NCI-H345 treated with DMSO at 0.1 percent for 48 hours (cell line): ENCODE measurements around the gene LHFPL6.
A peak's percentile ranks its signal among the peaks of the same experiment; 100 is the strongest.

Experiments used
- DNase-seq: peaks from one replicate; lab custom pipeline; 2025; ENCODE audit not compliant: unreplicated experiment; lab: John Stamatoyannopoulos, UW

The LHFPL6 gene

DNA sequence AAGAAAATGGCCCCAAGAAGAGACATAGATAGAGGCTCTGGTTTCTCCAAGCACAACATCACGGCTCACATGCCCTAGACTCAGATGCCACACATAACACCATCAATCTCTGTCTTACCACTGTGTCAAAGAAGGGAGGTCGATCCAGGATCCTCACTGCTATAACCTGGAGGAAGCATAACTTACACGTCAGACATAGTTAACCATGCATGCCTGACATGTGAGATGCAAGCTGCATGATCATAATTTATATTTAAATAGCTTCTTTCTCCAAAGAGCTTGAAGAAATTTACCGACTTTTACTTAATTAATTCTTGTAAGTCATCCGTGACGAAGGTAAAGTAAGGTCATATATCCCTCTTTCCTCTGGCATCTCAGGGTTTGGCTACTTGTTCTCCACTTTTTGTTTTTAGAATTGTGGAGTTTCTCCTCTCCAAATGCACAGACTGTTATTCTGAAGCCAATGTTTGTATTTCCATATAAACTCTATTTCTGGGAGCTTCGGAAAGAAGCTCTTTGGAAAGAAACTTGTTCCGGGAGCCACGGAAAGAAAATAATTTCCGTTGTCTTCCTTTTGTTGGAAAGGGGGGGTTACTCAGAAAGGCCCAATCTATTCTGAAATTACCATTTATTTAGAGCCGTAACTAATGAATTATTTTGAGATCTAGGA lies 205.6 kb downstream of the LHFPL6 start:
- no peak for DNase-seq

DNA sequence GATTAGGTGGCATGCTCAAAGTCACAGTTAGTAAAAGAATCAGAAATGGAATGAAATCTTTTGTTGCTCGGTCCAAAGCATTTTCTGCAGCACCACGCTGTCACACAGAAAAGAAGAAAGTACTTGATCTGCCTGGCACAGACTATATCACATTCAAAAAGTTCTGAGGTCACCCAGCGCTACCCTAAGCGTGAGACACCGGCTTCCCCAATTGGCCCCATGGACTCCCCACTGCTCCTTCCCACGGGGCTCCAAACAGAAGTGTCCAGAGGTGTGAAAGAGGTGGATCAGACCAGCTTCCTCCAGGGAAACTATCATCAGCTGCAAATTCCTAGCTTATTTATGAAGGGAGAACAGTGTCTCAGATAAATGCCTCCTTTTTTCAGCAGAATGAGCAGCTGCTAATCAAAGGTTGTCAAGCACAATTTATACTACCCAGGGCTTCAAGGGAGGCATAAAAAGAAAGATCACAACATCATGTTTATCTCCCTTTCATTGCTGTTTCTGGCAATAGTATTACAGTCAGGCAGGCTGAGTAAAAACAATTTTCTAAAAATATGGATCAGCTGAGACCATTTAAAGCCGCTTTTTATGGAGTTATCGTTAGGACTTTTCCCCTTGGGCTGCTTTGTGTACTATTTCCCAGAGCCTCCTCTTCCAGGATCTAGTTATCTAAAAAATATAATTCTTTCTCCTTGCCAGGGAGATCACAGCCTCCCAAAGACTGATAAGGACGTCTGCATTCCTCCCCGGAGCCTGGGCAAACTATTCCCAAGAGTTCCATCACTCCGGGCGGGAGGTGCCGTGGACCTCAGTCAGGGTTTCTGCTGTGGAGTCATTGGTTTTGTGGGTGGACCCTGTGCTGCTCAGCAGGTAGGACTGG lies 208.0 kb downstream of the LHFPL6 start:
- no peak for DNase-seq

DNA sequence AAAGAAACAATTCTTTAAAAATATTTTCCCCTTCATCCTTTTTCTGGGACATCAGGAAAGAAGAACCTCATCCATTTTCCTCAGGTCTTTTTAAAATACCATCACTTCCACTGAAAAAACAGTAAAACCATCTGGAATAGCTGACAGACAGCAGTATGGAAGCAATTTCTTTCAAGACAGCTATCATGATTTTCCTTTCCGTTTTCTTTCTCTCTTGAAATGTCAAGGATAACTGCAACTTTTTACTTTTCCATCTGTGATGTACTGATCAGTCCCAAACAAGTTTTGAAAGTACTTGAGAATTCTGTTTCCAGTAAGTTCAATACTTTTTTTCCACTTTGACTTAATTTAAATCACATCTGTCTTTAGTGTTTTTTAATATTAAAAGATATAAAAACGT lies 211.2 kb downstream of the LHFPL6 start:
- DNase-seq, result no peak

DNA sequence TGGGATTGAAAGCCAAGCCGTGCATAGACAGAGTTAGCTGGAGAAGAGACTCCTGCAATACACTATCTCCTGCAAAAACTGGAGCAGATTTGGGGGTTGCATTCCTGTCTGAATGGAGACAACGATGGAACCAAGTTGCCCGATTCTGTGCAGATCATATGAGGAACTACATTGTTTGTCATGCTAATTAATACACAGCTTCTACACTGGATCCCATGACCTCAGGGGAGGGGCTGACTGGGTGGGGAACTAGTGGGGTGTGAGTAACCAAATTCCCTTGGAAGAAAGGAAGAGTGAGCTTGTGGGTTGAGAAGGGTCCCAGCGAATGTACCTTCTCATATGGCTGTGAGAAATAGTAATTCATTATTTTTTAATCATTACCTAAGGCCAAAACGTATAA lies 214.0 kb downstream of the LHFPL6 start:
- no peak for DNase-seq

DNA sequence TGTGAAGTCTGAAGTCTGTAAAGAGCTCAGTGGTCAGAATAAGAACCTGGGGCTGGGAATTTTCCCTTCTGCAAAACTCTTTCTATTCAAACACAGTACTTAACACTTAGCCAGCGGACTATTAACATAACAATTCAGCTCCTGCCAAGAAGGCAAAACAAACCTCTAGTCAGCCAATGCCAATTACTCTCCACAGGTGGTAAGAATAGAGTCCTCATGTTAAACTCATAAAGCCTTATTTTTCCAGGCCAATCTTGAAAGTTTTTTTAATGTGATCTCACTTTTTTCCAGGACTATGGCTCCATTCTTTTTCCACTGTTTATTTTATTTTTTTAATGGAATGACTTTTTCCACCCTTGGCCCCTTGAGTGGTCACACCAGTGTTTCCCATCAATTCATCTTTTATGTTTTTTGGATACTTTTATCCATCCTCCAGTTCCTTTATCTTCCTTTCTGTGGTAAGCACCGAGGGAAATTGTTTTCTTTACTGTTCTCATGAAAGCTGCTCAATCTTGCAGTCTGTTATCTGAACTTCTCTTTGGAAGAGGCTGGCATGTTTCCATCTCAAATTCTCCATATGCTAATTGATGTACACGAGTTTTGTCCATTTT lies 217.3 kb downstream of the LHFPL6 start:
- peak; percentile 44 for DNase-seq

DNA sequence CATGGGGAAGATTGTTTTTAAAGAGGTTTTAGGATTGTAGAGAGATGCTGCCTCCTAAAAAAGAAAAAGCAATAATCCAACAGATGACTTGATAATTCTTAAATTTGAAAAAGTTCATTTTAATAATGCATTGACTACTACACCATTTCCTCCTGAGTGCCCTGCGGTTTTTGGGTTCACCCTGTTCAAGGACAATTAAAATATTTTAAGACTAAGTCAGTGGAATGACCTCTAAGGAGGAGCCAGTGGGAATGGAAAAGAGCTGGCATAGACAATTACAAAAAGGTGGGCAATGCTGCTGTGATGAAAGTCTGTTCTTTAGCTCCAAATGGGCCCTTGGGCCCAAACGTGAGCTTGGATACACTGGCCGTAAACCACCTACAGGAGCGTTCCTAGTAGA lies 217.8 kb downstream of the LHFPL6 start:
- no peak for DNase-seq

DNA sequence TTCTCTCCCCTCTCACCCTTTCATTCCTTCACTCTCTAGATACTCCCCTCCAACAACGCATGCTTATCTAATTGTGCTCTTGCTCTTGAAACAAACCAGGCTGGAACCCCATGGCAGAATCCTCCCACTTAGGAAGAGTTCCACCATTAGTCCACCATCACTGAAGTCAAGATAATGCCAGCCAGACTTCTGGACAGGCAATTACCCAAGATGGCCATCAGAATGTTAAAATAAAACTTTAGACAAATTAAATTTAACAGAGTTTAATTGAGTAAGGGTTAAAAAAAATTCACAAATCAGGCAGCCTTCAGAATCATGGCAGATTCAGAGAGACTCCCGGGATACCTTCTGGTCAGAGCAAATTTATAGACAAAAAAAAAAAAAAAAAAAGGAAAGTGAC lies 221.5 kb downstream of the LHFPL6 start:
- DNase-seq, result no peak

DNA sequence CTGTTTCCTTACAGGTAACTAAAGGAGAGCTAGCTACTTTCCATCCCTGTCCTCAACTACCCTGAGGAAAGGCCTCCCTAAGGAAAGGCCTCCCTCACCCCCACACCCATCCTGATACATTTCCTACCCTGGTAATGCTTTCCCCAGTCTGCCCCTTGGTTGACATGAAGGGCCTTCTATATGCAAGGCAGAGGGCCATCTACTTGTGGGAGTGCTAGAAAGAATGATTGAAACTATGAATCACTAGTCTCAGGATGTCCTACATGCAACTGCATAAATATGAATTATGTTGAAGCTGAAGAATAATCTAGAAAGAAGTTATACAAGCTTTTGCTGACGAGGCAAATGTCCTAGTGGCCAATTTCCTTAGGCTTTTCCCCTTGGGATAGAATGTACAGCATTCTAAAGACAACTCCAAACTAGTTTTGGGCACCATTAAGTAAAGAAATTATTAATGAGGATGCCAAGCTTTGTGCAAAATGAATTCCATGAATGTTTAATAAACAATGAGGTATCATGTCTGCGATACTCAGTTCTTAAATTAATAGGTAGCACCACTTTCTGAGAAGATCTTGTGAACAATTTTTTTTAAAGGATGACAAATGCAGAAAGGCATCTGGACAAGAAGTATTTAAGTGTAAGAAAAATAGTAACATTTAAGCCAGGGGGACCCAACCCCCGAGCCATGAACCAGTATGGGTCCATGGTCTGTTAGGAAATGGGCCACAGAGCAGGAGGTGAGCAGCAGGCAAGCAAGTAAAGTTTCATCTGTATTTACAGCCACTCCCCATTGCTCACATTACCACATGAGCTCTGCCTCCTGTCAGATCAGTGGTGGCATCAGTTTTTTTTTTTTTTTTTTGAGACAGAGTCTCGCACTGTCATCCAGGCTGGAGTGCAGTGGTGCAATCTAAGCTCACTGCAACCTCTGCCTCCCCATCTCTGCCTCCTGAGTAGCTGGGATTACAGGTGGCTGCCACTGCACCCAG lies 223.0 kb downstream of the LHFPL6 start:
- DNase-seq, result no peak

DNA sequence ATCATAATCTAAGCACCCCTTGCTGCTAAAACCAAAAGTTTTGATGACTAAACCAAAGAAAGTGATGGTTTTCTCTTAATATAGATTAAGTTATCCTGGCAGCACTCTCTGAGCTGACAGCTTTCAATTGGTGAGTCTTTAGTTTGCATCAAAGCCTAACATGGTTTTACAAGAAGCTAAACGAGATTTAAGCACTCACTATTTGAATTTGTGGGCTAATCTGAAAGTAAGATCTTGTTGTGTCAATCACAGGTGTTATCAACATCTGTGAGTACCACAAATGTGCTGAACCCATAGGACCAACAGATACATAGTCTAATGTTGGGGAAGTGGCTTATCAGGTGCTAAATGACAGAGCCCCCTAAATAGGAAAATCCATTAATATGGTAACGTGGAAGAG lies 223.9 kb downstream of the LHFPL6 start:
- no peak for DNase-seq

DNA sequence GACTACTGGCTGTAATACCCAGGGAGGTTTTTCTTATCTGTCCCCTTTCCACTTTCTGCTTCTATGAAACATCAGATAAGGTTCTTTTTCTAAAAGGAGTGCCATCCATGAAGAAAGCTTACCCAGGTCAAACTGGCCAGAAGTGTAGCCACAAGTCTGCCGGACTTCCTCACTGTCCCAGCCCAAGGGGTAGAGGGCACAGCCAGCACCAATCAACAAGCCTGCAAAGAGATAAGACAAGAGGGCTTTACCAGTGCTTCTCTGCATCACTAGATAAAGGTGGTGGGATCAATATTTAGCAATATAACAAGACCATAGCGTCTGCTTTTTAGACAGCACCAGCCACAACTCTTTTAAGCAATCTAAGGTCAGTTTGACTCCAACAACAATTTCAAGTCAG lies 224.7 kb downstream of the LHFPL6 start:
- no peak for DNase-seq

DNA sequence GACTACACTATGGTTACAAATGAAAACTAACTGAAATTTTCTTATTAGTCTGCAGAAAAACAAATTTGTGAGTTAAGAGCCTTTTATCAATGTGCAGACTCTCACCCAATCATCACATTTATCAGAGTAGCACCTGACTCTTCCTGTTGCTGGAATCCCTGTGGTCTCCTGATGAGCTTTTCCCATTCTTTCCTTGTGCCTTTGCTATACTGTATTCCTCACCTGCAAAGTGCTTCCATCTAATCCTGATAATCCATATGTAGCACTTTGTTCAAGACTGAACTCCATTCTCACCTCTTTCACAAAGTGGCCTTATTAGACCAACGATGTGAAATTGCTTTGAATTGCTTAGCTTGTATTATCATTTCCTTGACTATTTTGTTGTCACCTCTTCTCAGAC lies 225.3 kb downstream of the LHFPL6 start:
- no peak for DNase-seq

DNA sequence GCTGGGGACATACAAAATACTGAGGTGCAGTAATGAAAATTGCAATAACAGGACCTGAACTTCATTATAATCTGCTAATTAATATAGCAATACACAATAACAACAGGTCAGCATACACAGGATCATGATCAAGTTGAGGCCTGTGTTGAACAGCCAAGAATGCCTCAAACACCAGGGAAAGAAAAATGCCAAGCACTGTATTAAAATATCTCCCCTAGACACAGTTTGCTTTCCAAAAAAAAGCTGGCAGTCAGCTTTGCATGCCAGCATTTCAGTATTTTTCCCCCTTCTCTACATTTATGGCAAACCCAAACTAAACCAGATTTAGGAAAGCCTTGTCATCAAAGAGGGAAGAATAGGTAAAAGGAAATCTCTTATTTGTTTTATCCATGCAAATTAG lies 226.9 kb downstream of the LHFPL6 start:
- no peak for DNase-seq

DNA sequence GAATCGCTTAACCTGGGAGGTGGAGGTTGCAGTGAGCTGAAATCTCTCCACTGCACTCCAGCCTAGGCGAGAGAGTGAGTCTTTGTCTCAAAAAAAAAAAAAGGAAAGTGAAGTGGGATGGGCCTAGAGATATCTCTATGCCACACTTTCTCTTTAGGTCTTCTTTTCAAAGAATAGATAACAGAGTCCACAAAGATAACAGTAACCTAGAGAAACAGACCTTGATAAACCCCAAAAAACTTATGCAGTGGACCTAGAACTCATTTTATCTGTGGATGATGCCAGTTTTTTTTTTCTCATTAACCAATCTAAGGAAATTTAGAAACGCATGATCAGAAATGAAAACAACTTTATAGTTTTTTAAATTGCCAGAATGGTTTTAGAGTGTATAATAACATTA lies 227.4 kb downstream of the LHFPL6 start:
- no peak for DNase-seq

DNA sequence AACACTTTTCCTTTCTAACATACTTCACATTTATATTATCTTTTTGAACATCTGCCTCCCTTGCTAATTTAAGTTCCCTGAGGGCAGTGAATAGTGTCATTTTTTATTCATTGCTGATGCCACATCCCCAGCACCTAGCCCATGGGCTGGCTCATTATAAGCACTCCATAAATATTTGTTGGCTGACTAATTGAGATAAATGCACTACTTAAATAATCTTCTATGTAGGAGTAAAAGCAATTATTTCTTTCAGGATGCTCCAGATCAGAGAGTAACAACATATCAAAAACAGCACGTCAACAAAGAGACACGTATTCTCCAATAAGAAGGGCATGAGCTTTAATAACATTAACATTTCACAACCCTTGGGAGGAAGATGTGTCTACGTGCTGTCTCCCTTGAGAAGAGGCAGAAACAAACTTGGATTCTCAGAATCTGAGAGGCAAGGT lies 228.2 kb downstream of the LHFPL6 start:
- DNase-seq, result no peak

DNA sequence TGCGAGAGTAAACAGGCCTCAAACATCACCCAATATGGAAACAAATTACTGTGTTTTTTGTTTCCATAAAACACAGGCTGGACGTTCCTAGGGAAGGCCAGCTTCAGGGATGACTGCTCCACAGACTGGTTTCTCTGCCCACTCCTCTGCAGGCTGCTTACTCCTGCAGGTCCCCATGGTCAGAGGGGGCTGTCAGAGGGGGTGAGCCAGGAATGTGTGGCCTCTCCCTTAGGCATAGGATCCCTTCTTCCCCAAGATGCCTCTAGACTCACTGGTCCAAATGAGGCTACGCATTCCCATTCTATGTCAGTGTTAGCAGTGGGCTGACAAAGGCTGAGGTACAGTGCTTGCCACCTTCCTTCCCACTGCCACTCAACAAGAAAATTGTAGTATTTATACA lies 229.8 kb downstream of the LHFPL6 start:
- no peak for DNase-seq

DNA sequence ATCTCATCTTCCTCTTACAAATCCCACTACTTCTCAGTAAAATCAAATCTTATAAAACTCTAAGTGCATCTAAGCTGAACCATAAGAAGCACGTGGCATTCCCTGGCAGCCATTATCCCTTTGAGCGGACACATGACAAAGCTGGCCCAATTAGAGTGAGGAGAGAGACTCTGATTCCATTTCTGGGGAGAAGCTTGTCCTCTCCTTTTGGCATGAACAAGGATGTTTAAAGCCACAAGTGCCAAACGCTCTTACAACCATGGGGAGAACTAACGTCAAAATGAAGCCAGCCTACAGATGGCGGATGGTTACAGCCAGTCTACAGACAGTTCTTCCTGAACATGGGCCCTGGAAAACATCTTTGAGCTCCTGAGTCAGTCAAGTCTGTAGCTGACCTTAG lies 231.3 kb downstream of the LHFPL6 start:
- no peak for DNase-seq

DNA sequence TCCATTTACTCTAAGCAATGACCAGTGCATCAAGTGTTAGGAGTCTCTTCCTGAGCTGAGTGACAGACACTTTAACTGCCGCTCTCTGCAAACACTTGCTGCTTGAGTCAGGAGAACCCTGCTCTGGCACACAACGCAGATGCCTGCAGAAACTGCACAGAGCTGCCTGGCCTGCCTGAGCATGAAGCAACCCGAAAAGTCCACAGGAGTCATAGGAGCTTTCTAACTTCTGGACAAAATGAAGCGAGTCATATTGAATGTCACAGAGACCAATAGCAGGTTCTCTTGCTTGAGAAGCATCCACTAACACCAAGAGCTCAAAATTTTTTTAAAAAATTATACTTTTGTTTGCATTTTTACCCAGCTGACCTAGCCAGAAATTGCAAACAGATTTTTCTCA lies 232.4 kb downstream of the LHFPL6 start:
- DNase-seq, result no peak

DNA sequence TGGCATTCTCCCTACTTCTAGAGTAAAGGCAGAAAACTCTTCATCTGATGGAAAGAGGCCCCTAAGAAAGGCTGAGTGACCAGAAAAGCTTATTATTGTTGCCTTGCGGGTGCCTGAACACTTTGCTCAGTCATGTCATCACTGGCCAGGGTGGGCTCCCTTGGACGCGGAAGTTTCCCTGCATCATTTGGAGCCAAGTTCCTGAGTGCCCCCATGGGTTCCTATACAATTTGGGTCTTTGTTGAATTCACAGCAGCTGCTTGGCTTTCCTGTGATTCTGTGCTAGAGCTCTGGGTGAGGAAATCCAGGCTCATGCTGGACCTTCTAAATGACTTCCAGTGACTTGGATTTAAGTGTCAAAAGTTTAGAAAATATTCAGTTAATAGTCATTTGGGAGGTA lies 232.9 kb downstream of the LHFPL6 start:
- DNase-seq, result no peak

DNA sequence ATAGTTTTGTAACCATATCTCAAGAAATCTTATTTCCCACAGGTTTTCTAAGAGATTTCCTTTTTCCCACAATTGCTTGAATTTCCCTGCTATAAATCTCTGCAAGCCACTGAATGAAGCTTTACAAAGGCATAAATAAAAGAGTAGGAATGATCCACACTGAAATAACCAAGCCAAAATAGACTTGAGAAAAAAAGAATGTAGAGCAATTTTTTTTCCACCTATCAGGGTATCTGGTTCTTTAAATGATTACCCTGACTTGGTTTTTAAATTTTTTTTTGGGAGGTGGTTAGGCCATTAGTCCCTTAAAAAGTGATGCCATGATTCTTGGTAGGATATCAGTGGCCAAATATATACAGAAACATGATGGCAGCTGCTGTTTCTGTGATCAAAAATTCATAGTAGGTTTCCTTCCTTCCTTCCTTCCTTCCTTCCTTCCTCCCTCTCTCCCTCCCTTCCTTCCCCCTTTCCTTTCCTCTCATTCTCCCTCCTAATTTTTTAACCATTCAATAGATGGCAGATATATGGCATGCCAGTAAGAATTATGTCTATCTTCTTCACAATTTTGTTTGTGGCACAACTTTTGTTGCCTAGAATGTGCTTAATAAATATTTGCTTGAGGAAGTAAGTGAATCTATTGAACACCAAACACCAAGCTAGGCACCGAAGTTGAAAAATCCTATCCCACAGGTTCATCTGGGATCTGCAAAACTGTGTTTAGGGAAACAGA lies 233.7 kb downstream of the LHFPL6 start:
- DNase-seq, result no peak

DNA sequence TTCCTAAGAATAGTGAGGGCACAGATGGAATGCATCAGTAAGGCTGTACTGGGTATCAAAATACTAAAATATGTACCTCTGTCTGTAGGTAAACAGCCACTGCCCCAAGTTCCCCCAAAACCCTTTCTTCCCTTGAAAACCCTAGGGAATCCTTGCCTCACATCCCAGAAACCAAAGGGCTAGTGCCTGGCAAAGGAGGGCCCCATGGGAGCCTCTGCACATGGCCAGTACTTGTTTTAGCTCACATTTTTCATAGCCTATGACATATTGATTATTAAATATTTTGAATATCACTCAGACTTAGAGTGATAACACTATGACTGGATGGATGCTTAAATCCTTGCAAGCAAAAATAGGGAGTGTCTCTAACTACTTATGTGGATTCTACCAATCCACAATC lies 237.1 kb downstream of the LHFPL6 start:
- DNase-seq, result no peak
